Esophagus mucosa (tissue), 1 donor: ENCODE results near the gene APOBR. TPM values are rescaled to one million over a fixed set of nuclear protein-coding genes. Genes with fewer than 3 reads are reported as not detected.

ENCODE experiments used
- total RNA-seq: library from RNA; stranded (reverse); gene quantifications from one replicate; pipeline ENCODE4 v1.2.4, GENCODE V29; 2023
- donor health status: DM: yes; HTN: yes; CAD: no.

The APOBR gene
- total RNA-seq, 1 donor from 2014 or later: 0.36 TPM

Other genes starting within 250 kb of the APOBR start
- gene SBK1, start 202.1 kb upstream of the APOBR start, total RNA-seq: 0.52 TPM
- 1.00 TPM for gene NPIPB6, start 131.1 kb upstream of the APOBR start, total RNA-seq
- 81.2 TPM for gene EIF3CL, start 90.8 kb upstream of the APOBR start, total RNA-seq
- not detected for gene NPIPB7, start 22.3 kb upstream of the APOBR start, total RNA-seq
- 10.2 TPM for gene CLN3, start 2.6 kb upstream of the APOBR start, total RNA-seq
- not detected for gene IL27, start 12.2 kb downstream of the APOBR start, total RNA-seq
- gene NUPR1, start 44.3 kb downstream of the APOBR start, total RNA-seq: 64.4 TPM
- 11.4 TPM for gene SGF29, start 59.3 kb downstream of the APOBR start, total RNA-seq
- 0.32 TPM for gene SULT1A2, start 102.4 kb downstream of the APOBR start, total RNA-seq
- gene SULT1A1, start 115.4 kb downstream of the APOBR start, total RNA-seq: 4.7 TPM
- 0.24 TPM for gene NPIPB8, start 143.4 kb downstream of the APOBR start, total RNA-seq
- gene EIF3C, start 216.8 kb downstream of the APOBR start, total RNA-seq: 318 TPM